GM19239 (cell line): ENCODE measurements around the gene MAEL.
A peak's percentile ranks its signal among the peaks of the same experiment; 100 is the strongest.

Experiments
- DNase-seq: peaks from one replicate; pipeline ENCODE4 v3.0.0; 2011; ENCODE audit warnings: low spot score; ENCODE audit not compliant: insufficient read length
- FAIRE-seq: peaks from 2 replicates; lab custom pipeline; 2011; peaks lifted over from hg19 to GRCh38; lab: Jason Lieb, UNC

The MAEL gene

DNA sequence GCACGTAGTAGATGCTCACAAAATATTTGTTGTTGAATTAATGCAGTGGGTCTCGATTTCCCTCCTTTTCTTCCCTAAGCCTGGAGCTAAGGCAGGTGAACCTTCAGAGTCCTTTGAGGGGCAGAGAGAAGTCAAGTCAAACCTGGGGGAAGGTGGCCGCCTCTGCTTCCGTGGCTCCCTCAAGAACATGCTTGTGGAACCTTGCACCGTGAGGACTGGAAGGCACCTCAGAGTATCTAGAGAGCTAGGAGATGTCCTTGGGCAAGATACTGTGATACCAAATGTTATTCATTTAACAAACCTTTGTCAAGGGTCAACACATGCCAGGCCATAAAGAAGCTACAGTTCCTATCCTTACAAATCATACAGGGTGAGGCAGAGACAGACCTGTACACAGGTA is 62.8 kb downstream of the MAEL start:
- DNase-seq: no peak
- no peak for FAIRE-seq

DNA sequence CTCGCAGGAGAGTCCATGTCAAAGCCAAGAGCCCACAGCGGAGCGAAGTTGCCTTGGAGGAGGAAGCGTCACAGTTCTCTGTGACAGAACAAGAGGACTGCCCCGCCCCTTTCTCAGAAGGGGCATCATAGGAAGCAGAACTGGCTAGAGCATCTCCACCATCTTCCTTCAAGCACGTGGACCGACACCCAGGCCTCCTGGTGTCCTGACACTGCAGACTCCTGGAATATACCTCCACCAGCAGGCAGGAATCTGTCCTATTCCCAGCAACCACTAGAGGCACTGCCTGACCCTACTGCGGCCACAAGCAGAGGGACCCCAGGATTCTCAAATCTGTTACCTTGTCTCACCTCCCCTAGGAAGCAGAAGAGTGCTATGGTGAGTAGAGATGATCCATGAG is 63.3 kb downstream of the MAEL start:
- DNase-seq: no peak

DNA sequence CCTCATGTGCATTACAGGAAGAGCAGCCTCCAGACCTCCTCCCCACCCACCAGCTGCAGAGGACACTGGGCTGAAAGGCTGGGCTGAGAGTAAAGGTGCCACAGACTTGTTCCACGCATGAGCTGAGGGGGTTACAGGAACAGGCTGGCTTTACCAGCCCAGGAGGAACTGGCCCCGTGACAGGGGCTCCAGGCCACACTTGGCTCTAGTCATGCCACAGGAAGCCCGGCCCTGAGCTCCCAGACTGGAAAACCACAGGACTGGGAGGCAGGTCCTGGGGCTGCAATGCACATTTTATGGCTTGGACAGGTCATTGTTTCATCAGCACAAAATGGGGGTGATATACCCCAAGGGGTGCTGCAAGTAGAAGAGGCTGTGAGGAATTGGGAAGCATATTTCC is 65.5 kb downstream of the MAEL start:
- DNase-seq: no peak
- no peak for FAIRE-seq

More for the DNA sequence above, 63.3 kb downstream of the MAEL start:
- no peak for FAIRE-seq

DNA sequence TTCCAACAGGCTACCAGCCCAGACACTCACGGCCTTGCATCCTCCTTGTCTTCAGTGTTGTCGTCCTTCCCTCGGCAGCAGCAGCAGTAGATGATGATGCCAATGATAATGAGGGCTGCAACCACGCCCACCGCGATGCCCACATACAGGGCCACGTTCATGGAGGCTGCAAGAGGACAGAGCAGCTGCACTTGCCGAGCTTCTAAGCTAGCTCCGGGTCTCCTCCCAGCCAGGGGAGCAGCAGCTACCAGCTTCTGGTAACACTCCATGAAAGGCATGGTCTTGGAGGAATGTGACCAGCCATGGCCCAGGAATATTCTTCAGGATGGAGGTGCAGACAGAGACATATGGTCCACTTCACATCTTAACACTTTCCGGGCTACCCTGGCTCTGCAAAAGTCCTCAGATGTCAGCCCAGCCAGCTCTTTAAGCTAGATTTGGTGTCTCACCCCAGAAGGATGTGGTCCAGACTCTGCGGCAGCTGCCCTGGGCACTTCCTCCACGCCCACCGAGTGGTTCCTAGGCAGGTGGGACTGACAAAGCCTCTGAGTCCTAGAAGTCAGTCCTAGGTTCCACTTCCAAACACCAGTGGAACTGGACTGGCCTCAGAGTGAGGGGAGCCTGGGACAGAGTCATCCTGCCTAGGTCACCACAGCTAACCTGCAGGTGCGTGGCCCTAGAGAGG is 66.0 kb downstream of the MAEL start:
- no peak for DNase-seq
- no peak for FAIRE-seq

DNA sequence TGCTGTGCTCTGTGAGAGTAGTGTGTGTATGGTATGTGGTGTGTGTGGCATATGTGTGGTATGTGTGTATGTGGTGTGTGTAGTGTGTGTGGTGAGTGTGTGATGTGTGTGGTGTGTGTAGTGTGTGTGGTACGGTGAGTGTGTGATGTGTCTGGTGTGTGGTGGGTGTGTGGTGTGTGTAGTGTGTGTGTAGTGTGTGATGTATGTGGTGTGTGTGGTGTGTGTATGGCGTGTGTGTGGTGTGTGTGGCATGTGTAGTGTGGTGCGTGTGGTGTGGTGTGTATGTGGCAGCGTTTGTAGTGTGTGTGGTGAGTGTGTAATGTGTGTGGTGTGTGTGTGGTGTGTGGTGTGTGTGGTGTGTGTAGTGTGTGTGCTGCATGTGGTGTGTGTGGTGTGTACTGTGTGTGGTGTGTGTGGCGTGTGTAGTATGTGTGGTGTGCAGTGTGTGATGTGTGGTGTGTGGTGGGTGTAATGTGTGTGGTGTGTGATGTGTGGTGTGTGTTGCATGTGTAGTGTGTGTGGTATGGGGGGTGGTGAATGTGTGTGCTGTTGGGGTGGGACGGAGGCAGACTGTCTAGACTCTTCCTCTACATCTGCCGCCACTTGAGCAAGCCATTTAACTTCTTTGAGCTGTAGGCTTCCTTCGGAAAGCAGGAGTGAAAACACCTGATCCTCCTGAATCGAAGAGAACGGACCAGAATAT is 67.6 kb downstream of the MAEL start:
- FAIRE-seq (no peak), DNase-seq (no peak)

DNA sequence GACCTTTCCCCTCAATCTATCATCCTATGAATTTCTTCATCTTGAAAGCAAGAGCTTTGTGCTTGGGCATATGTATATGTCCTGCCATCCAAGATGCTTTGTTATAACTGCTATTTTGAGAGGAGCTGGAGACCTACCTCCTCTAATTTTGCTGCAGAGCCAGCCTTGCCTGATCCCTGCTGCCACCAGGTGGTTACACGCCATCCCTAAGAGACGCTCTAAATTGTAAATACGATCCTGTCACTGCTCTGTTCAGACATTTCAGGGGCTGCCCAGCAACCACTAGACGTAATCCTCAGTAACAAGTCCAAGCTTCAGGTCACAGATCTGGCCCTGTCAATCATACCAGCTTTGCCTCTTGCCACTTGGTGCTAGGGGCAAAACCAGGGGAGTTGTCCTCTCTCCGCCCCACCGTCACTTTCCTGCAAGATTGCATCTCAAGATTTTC is 68.2 kb downstream of the MAEL start:
- FAIRE-seq: no peak
- peak; percentile 26 for DNase-seq

DNA sequence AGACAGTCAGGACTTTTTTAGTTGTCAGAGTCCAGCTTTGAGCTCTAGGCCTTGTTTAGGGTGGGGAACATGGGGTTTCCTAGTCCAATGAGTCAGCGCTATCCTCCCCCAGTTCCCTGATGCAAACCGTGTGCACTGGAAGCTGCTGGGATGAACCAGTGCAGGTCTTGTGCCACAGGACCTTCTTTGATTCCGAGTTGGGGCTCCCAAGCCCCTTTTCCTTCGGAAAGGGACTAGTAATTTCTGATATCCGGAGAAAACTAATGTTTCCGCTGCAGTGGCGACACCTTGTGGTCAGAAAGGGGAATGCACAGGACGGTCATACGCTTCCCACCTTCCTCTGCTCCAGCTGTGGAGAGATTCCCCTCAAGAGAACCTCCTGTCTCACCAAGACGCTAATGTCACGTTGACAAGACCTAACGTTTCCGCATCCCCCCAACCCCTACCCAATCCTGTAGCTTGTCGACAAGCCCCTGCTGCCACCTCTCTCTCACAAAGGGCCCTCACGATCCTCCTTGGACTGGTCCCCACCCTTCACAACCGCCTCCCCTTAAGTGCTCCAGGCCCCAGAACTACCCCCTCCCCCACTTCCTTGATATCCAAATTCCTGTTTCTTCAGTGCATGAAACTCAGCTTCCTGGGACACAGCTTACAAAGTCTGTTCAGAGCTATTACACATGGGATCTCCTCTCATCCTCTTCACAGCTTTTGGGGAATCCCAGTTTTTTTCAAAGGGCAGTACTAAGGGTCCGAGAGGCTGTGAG is 70.1 kb downstream of the MAEL start:
- DNase-seq (peak; percentile 28), FAIRE-seq (peak; percentile 39)

DNA sequence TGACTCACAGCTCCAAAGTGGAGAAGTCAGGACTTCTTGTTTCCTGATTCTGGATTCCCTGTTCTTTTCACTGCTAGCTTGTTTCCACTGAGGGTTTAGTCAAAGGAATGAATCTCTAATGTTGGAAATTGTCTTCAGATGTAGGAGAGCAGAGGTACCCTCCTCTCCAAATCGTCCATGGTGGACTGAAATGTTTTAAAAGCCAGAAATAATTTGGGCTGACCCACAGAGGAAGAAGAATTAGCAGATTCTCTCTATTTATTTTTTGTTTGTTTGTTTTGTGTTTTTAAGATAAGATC is 70.7 kb downstream of the MAEL start:
- FAIRE-seq: no peak
- no peak for DNase-seq

DNA sequence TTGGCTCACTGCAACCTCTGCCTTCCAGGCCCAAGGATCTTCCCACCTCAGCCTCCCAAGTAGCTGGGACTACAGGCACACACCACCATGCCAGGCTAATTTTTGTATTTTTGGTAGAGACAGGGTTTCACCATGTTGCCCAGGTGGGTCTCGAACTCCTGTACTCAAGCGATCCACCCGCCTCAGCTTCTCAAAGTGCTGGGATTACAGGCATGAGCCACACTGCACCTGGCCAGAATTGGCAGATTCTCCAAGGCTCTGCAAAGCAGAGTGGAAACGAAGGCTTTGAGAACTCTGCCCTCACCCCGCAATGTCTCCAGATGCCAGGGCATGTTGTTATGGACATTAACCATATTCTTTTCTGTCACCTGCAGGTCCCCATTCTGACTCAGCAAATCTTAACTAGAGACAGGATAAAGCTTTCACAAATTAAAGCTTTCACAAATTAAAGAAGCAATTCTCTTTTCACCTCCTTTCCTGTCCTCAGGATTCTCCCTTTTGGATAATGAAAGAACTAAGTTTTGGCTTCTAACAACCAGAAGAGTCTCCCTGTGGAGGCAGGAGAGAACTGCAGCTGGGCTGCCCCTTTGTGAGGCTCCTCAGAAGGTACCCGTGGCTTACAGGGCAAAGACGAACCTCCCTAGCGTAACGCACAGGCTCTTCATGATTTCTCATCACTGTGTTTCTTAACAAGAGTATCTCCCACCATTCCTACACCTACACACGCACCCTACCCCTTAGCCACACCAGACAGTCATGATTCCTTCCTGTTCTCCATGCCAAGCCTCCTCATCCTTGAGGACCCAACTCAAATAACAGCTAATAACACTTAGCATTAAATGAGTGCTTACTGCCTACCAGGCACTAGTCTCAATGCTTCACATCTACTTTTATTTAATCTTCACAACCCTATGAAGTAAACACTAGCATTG is 71.3 kb downstream of the MAEL start:
- FAIRE-seq: no peak
- no peak for DNase-seq

DNA sequence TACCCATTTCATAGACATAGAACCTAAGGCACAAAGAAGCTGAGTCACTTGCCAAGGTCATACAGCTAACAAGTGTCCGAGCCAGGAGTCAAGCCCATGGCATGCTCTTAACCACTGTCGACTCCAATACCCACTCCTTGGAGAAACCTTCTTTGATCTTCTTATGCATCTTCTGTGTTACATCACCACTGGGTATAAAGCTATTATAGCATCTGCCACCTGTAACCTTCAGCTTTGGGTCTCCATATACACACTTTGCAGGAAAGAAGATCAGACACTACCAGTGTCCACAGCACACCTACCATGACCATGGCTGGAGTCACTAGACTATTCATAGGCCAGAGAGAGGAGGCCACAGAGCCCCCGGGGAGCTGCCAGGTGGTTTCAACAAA is 72.0 kb downstream of the MAEL start:
- FAIRE-seq: no peak
- no peak for DNase-seq

DNA sequence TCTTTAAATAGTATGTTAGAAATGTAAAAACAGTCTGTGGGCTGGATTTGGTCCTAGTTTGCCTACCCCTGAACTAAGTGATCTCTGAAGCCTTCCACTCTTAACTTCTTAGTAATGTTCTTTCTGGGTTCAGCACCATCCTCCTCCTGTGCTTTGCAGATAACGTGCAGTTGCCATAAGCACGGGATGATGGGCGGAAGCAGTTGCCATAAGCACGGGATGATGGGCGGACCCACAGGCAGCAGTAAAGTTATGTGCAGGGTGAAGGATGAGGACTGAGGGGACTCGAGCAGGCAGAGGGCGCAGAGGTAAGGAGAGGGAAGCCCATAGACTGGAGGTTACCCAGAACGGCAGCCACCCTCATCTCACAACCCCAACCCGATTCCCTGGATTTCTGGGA is 75.5 kb downstream of the MAEL start:
- FAIRE-seq (no peak), DNase-seq (no peak)

DNA sequence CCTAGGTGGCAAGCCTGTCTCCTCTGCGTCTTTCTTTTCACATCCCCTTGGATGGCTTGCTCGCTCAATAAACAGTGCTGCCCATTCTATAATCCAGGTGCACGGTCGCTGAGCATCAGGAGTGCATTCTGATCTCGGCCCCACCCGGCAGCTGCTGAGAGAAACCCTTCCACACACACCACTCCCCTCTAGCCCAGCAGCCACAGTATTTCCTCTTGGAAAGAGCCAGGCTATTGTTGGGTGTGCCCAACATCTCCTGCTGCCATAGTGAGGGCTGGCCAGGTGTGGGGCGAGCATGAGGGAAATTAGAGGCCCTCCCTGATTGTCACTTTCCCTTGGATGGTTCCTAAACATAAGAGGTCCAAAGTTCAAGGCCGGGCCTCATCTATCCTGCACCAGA is 76.4 kb downstream of the MAEL start:
- no peak for DNase-seq
- FAIRE-seq: no peak

DNA sequence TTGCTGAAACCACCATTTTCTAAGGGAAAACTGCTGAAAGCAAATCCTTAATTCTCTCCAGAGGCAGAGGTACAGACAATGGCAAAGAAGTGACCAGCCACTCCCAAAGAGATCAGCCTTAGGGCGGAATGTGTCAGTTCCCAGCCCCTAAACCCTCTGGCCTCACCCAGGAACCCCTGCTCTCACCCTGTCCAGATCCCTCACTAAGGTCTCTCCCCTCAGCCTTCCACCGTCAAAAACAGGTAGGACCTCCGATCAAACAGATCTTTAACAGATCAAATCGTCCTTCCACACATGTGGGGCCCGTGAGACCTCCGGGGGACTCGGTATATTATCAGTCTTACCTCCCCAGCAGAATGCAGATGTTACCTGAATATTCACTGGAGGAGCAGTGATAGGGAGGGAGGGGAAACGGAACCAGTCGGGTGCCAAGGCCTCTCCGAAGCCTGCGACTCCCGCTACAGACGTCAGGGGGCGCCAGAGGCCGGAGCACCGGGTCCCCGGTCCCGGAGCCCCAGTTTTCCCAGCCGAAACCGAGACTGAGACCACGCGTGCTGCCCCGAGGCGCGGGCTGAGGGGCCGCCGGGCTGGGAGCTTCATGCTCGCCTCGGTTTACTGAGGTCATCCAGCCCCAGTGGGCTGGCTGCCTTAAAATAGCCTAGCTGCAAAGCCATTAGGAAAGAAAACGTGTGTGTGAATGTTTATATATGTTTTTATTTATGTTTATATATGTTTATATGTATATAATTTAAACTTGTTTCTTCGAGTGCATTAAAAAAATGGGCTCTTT is 77.4 kb downstream of the MAEL start:
- FAIRE-seq: peak; percentile 11

DNA sequence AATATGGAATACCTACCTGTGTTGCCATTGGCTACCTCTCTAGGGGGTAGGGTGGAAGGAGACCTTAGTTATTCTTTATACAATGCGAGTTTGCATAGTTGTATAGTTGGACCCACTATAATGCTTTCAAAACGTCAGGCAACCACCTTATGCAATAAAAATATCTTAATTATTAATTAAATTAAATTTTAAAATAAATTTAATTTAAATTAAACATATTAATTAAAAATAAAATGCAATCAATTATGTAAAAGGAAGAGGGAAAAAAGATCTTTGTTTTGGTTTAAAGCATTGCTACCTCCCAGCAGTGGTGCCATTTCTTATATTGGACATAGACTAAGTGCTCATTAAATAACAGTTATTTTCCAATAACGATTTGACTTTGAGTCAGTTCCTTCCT is 78.8 kb downstream of the MAEL start:
- DNase-seq (no peak), FAIRE-seq (no peak)

More for the DNA sequence above, 77.4 kb downstream of the MAEL start:
- peak; percentile 85 for DNase-seq

DNA sequence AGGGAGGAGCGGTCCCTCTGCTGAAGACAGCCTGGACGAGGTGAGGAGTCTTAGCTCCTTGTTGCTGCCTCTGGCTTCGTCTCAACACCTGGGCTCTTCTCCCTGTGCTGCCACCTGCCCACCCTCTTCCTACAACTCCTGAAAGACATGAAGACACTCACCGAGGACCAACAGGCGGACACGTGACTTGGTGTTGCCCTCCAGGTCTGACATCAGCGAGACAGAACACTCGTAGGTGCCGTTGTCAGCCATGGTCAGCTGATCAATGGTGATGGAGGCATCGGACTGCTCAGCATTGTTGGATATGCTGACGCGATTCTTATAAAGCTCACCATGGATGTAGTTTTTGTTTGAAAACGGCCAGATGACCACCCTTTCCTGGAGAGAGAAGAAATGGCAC is 79.7 kb downstream of the MAEL start:
- DNase-seq (no peak), FAIRE-seq (no peak)

DNA sequence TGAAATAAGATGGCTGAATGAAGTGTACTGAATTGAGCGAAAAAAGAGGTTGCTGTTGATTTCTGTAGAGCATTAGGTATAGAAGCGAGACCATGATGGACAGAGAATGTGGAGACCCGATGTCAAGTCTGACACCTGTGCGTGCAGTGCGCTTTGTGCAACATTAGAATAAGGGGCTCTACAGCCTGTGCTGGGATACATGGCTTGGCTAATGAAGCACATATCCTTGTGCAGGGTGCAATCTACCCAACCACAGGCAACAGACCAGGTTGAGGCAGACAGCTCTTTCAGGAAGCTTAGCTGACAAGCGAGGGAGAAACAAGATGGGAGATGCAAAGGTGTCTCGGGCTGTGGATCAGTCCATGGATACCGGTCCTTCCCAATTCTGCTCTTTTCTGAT is 82.2 kb downstream of the MAEL start:
- no peak for FAIRE-seq
- DNase-seq: no peak
